Peyer's patch (tissue), 4 donors: ENCODE measurements around the gene TOB2. TPM values are rescaled to one million over a fixed set of nuclear protein-coding genes. Genes with fewer than 3 reads are reported as not detected.

Experiments
- DNase-seq, 3 donors: peaks; one replicate each; pipeline ENCODE4 v3.0.0-alpha.2; 2017 to 2019
- H3K27ac ChIP-seq, 4 donors: fragments of 200-600 bp; sonication (generic); one replicate each; pipeline ENCODE4 v1.5.1; 2016 to 2019
- H3K27me3 ChIP-seq, 2 donors: fragments of 200-600 bp; sonication (generic); one replicate each; pipeline ENCODE4 v1.5.1; 2019
- H3K36me3 ChIP-seq, 3 donors: fragments of 200-600 bp; sonication (generic); one replicate each; pipeline ENCODE4 v1.5.1; 2016 to 2019
- H3K4me1 ChIP-seq, 4 donors: fragments of 200-600 bp; sonication (generic); one replicate each; pipeline ENCODE4 v1.5.1; 2016 to 2019
- H3K4me3 ChIP-seq, 4 donors: fragments of 200-600 bp; sonication (generic); 1 replicate in 3 of 4; 2 replicates in 1 of 4; pipeline ENCODE4 v1.5.1; 2016 to 2019; ENCODE audit warnings: mild to moderate bottlenecking in 1 of 4
- H3K9me3 ChIP-seq, 4 donors: fragments of 200-600 bp; sonication (generic); one replicate each; pipeline ENCODE4 v1.5.1; 2016 to 2019; ENCODE audit warnings: mild to moderate bottlenecking in 1 of 4
- POLR2A ChIP-seq, 2 donors: fragments of 450-650 bp; IDR thresholded peaks; one replicate each; pipeline ENCODE4 v1.5.1; 2017; ENCODE audit warnings: antibody characterized with exemption in 2 of 2, mild to moderate bottlenecking in 2 of 2, moderate library complexity in 2 of 2
- total RNA-seq, 4 donors: library from RNA; depleted of rRNA; stranded (reverse); fragments of >200 nt; gene quantifications; one replicate each; pipeline ENCODE4 v1.1.0, GENCODE V29; 2016
- TF ChIP-seq, protein P1 (sequence below), 6 experiments: fragments of 450-650 bp in 4 of 6; fragments of 200-600 bp in 2 of 6; sonication (generic) in 1 of 6; IDR thresholded peaks; one replicate each; pipeline ENCODE4 v1.5.1; 2017 to 2019; ENCODE audit warnings: antibody characterized with exemption in 6 of 6, mild to moderate bottlenecking in 3 of 6, moderate library complexity in 1 of 6

The TOB2 gene
- total RNA-seq, 4 donors from 2014 or later: 18.2 to 78.6 (median 74.4) TPM

DNA sequence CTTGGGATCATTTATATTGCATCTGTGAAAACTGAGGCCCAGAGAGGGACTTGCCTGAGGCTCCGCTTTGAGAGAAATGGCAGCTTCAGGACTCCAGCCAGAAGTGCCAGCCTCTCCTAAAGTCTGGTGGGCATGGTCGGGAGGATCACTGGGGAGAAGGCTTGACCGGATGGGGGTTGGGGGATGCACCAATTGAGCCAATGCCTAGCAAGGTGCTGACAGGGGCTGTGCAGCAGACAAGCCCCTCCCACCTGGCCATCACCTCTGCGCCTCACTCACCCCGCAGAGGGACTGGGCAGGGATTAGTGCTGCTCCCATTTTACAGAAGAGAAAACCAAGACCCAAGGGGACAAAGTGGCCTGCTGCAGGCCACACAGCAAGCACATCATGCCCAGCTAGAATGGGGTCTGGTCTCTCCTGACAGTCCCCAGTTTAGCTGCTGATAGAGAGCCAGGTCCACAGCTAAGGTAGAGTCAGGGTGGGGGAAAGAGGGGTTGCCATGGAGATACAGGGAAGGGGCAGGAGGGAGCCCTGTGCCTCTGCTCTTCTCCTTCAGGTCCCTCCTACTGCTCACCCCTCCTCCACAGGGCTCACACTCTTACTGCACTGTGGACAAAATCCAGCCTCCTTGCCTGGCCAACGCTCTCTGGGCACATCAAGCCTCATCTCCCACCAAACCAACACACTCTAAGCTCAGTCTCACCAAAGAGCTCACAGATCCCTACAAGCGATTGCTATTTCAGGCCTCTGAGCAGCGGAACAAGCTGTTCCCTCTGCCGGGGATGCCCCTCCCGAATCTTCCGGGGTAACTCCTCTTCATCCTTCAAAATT is 35.4 kb downstream of the TOB2 start:
- Histone ChIP-seq H3K27ac (peak overlapping the region; percentile 93 to 100 (median 98)), H3K4me1 (peaks cover 3 to 29% (median 20%) of the 10 kb centered on the region in 4 donors), H3K9me3 (no peaks in the 10 kb centered on the region), H3K4me3 (no peak overlapping the region), H3K36me3 (no peaks in the 10 kb centered on the region), H3K27me3 (no peaks in the 10 kb centered on the region)
- DNase-seq: no peak
- TF ChIP-seq, protein P1, sequence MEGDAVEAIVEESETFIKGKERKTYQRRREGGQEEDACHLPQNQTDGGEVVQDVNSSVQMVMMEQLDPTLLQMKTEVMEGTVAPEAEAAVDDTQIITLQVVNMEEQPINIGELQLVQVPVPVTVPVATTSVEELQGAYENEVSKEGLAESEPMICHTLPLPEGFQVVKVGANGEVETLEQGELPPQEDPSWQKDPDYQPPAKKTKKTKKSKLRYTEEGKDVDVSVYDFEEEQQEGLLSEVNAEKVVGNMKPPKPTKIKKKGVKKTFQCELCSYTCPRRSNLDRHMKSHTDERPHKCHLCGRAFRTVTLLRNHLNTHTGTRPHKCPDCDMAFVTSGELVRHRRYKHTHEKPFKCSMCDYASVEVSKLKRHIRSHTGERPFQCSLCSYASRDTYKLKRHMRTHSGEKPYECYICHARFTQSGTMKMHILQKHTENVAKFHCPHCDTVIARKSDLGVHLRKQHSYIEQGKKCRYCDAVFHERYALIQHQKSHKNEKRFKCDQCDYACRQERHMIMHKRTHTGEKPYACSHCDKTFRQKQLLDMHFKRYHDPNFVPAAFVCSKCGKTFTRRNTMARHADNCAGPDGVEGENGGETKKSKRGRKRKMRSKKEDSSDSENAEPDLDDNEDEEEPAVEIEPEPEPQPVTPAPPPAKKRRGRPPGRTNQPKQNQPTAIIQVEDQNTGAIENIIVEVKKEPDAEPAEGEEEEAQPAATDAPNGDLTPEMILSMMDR (IDR thresholded peaks at IDR 0.05): no peak
- TF ChIP-seq POLR2A (IDR thresholded peaks at IDR 0.05): no peak

DNA sequence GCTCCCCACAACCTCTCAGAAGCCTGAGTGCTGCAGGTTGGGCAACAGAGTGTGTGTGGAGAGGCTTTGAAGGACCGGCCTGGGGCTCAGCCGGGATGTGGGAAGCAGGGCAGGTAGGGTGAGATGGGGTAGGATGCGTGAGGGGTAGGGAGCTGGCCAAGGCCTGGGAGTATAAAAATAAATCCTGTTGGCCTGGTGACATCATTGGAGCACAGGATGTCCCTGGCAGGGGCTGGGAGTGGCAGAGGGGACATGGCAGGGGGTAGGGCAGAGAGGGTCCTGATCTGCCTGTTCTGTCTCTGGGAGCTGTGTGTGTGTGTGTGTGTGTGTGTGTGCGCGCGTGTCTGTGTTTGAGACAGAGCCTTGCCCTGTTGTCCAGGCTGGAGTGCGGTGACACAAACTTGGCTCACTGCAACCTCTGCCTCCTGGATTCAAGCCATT is 36.3 kb downstream of the TOB2 start:
- TF ChIP-seq POLR2A (IDR thresholded peaks at IDR 0.05): no peak
- TF ChIP-seq, protein P1 (IDR thresholded peaks at IDR 0.05): no peak
- Histone ChIP-seq H3K27ac (peak overlapping the region in 3 of 4 donors; percentile 17 to 99 (median 93)), H3K36me3 (no peaks in the 10 kb centered on the region), H3K9me3 (no peaks in the 10 kb centered on the region), H3K4me3 (no peak overlapping the region), H3K4me1 (peaks cover 2 to 25% (median 19%) of the 10 kb centered on the region in 4 donors), H3K27me3 (no peaks in the 10 kb centered on the region)
- no peak for DNase-seq

DNA sequence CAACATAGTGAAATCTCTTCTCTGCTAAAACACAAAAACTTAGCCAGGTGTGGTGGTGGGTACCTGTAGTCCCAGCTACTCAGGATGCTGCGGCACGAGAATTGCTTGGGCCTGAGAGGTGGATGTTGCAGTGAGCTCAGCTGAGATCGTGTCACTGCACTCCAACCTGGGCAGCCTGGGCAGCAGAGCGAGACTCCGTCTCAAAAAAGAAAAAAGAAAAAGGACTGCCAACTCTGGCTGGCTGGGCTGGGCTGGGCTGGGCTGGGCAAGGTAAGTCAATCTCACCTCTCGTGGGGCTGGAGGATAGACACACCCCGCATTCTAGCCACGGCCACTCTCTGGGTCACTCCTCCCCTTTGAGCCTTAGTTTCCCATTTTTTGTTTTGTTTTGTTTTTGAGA is 37.9 kb downstream of the TOB2 start:
- H3K27me3 ChIP-seq: no peaks in the 10 kb centered on the region
- H3K4me3 ChIP-seq: no peak overlapping the region
- H3K36me3 ChIP-seq: no peaks in the 10 kb centered on the region
- H3K4me1 ChIP-seq: peaks cover 0 to 22% (median 11%) of the 10 kb centered on the region in 4 donors
- no peak overlapping the region for H3K27ac ChIP-seq
- no peaks in the 10 kb centered on the region for H3K9me3 ChIP-seq
- no peak for TF ChIP-seq POLR2A (IDR thresholded peaks at IDR 0.05)
- TF ChIP-seq, protein P1 (IDR thresholded peaks at IDR 0.05): no peak
- no peak for DNase-seq

DNA sequence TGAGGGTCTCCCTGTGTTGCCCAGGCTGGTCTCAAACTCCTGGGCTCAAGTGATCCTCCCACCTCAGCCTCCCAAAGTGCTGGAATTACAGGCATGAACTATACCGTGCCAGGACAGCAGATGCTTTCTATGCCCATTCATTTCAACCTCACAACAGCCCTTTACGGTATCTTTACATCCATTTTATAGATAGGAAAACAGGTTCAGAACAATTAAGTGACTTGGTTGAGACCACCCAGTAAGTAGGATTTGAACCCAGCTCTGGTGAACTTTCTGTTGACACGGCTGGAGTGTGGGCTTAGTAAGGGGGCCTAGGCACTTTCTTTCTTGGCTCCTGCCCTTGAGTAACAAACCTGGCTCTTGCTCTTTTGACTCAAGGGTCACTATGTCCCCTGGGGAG is 39.2 kb downstream of the TOB2 start:
- Histone ChIP-seq H3K27ac (no peak overlapping the region), H3K36me3 (no peaks in the 10 kb centered on the region), H3K9me3 (no peaks in the 10 kb centered on the region), H3K4me1 (peaks cover under 1 to 17% (median 9%) of the 10 kb centered on the region in 4 donors), H3K27me3 (no peaks in the 10 kb centered on the region), H3K4me3 (no peak overlapping the region)
- no peak for DNase-seq
- no peak for TF ChIP-seq POLR2A (IDR thresholded peaks at IDR 0.05)
- TF ChIP-seq, protein P1 (IDR thresholded peaks at IDR 0.05): no peak

DNA sequence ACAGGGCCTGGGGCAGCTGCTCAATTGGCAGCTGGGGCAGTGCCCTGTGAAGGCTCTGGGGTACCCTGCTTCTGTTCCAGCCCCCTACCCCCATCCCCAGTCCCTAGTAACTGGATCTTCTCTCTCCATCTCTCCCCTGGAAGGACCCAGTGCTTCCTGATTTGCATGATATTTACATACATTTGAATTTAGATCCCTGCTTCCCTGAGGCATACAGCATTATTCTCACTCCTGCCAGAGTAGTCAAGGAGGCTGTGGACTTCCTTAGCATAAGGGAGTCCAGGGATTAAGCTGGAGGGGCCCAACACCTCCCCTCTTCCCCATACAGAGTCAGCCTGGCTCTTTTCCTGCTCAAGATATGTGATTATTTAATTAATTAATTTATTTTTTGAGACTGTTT is 40.2 kb downstream of the TOB2 start:
- no peak for DNase-seq
- no peak overlapping the region for H3K4me3 ChIP-seq
- TF ChIP-seq, protein P1 (IDR thresholded peaks at IDR 0.05): no peak
- no peak for TF ChIP-seq POLR2A (IDR thresholded peaks at IDR 0.05)
- no peaks in the 10 kb centered on the region for H3K36me3 ChIP-seq
- H3K27me3 ChIP-seq: no peaks in the 10 kb centered on the region
- no peak overlapping the region for H3K27ac ChIP-seq
- H3K9me3 ChIP-seq: no peaks in the 10 kb centered on the region
- peaks cover 0 to 18% (median 5%) of the 10 kb centered on the region in 4 donors for H3K4me1 ChIP-seq
